NCI-H526 (cell line): Measurements from ENCODE around the gene NKTR.

Experiments
- DNase-seq, 2 experiments: peaks; one replicate each; lab custom pipeline; 2025; lab: John Stamatoyannopoulos, UW

Gene NKTR

DNA sequence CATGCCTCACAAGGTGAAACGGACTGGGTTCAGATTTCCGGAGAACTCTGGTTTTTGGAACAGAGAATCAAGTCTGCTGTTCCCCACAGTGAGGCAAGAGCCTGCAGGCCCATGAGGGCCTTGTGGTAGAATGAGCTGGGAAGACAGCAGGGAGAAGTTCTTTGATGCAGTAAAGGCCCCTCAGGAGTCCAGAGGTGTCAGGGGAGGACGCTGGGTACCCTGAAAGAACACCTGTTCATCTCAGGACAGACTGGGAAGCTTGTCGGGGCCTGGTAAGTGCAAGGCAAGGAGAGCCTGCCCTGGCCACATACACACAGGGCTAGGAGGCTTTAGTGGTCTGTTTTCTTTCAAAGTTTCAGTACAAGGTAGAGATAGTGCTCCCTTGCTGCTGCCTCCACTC lies 49.3 kb downstream of the NKTR start:
- DNase-seq: no peak

DNA sequence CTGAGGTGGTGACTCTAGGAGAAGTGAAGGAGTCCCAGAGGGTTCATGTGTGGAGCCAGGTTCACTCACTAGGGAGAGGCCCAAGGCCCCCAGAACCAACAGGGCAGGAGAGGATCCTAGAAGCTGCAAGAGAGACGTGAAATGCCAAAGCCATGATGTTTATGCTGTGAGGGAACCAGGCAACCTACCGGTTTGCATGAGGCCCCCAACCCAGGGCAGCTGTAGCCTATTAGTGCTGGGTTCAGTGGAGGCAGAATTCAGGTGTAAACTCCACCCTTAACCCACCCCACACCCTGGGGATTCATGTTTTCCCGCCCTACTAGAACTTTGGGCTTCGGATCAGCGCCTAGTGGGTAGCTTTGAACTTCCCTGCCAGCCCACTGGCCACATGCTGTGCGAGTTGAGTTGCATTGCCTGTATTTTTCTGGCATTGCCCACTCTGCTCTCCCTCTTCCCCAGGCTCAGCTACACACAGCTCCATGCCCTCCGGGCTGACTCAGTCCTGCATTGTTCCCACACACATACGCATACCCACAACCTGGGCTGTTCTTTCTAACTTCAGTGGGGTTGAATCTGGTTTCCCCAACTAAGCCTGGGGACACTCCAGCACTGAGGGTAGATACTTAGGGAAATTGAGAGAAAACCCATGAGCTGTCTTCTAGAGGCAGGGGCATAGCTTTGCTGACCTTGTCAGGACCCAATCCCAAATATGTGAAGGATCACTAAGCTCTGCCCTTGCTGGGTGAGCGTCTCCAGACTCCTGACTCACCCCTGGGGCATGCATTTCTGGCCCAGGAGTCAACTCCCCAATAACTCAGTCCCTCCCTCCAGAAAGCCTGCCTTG lies 51.0 kb downstream of the NKTR start:
- DNase-seq: no peak

DNA sequence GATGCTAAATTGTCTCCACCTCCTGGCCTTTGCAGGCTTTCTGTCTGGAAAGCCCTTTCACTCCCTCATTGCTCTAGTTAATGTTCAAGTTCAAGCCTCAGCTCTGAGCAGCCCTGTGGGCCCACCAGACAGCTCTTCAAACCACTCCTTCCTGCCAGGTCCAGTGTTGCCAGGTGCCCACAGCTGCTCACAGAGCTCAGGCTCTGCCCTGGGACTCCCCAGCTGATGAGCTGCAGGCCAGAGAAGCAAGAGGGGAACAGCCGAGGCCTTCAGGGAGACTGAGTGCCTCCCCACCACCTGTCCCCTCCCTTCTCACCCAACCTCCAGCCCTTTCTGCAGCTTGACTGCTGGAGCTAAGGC lies 51.7 kb downstream of the NKTR start:
- DNase-seq: no peak

DNA sequence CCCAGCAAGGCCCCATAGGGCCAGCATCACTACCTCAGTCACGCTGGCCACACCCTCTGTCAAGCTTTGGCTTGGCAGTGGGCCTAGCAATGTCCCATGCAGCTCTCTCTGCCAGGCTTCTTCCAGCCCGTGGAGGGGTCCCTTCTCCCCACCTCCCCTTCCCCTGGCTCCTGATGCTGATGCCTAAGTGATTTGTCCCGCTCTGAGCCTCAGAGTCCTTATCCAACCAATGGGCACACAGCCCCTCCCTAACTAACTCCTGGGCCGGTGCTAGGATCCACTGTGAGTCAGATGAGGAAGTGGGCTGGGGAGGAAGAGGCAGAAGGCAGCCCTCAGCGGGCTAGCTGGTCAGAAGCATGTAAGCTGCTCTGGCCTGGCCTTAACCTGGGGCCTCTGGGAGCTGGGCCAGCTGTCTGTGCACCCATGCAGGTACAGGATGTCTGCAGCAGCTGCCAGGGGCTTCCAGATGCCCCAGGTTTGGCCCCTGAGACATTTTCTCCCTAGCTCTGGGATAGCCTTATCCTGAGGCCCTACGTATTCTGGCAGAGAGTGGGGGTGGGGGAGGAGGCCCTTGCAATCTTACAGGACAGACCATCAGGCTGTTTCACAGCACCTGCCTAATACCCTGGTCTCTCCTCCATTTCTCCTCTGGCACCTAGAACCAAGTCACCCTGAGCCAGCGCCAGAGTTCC lies 52.3 kb downstream of the NKTR start:
- DNase-seq: no peak

DNA sequence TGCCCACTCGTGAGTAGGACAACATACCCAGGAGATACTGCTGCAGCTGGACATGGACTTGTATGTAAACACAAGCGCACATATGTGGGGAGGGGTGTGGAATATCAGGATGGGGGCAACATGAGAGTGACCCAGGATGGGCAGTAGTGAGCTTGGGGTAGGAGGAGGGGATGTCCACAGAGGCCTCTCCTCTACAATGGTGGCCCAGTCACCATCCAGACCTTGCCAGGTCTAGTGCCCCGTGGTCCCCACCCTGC lies 52.7 kb downstream of the NKTR start:
- DNase-seq: no peak

DNA sequence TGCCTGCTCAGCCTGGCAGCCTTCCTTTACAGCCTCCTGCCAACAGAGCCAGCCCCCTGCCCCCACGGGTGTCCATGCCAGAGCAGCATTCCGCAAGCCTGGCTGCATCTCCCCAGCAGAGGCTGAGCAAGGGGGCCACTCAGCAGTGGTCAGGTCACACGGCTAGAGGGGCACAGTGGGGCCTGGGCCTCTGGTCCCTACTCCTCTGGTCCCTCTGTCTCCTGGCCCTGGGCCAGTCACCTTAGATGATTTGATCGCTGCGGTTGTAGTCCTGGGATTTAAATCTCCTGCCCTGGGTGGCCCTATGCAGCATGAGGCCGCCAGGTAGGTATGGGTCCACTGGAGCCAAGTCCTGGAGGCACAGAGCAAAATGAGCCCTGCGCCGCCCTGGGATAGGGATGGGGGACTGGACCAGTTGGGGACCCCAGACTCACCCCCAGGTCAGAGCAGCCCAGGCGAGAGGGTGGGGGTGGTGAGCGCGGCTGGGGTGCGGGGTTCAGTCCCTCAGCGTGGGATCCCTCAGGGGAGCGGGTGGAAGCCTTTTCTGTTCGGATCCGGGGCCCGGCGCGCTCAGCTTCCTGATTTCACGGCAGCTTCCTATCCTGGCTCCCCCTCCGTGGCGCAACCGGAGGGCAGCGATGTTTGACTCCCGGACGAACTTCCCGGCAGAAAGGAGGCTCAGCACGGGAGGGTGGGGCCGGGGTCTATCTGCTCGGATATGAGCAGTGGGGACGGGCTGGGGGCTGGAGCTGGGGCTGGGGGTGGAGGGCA lies 53.3 kb downstream of the NKTR start, which contains the start of gene ZBTB47:
Gene ZBTB47 (plus strand): TSS at position 138 of the 771 bp plus-strand sequence. CDS start 4,659 bp downstream, outside the sequence.
- peak in 1 of 2 experiments; percentile 66 for DNase-seq

DNA sequence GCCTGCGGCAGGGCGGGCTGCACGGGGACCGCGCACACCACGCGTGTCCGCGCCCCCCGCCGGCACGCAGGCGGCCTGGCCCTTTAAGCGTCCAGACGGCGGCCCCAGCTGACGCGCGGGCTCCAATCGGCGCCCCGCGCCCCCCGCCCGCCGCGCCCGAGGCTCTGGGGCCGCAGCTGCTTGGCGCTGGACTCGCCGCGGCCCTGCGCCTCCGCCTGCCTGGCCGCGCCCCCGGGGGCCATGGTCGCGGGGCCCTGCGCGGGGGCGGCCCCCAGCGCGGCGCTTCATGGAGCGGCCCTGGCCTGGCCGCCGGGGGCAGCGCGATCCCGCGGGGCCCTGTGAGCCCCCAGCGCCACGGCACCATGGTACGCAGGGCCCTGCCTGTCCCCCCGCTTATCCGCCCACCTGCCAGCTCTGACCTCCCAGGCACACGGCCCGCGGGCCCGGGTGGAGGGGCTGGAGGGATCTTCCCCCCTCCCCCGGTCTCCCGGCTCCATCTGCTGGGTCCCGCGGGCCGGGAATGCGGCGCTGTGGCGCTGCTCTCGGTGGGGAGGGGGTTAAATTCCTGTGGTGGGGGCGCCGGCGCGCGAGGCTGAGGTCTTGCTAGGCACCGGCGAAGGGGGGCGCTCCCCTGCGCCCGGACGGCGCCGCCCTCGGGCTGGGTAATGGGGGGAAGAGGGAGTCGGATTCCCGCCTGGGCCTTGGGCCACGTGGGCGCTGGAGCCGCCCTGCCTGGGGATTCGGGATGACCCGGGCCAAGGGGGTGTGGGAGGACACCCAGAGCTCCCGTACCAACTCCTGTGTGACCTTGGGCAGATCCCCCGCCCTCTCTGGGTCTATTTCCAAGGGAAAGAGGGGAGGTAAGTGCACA lies 54.1 kb downstream of the NKTR start:
- DNase-seq: peak in 1 of 2 experiments; percentile 66

DNA sequence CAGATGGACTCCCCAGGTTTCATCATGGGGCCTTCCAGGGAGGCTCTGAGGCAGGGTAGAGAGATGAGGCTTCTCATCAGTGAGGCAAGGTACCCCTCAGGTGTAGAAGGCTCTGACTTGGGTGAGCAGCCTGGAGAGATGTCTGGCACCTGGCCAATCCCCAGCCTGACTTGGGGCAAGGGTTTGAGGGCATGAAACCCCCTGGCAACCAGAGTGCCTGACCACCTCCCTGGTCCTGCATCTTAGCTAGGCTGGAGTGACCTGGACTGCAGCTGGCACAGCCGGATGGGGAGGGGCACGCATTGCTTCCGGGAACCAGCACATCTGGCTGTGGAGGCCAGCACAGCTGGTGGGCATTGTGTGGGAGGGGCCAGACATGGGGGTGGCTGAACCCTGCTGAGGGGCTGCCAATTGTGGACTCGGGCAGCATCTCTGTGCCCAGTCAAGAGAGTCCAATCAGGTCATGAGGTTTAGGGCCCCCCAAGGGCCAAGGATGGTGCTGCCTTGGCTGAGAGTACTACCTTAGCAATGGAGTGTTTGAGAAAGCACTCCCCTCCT lies 54.9 kb downstream of the NKTR start:
- no peak for DNase-seq

DNA sequence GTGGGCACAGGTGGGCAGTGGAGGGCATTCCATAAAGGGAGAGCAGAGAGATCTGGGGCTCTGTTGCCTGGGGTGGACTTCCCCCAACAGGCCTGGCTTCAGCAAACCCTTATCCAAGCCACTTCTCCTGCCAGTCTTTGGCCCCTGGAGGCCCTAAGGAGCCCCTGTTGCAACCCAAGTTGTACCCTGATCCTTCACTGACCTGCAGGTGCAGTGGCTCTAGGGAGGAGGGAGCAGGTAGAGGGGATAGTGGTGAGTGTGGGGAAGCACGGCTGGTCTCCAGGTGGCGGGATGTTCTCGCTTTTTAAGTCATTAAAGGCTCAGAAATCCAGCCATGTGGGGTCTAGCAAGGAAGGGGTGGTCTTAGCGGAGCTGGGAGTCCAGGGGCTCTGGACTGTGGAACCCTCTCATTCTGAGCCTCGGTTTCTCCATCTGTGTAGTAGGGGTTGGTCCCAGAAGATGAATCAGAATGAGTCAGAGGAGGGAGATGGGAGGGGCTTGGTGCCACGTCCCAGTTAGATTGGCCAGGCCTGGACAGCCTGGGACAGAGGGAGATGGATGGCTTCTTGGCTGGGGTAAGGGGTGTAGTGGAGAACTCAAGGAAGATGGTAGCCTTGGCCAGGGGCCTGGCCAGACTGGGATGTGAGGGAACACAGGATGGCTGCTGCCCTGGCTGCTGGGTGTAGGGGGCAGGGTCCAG lies 55.6 kb downstream of the NKTR start:
- no peak for DNase-seq

DNA sequence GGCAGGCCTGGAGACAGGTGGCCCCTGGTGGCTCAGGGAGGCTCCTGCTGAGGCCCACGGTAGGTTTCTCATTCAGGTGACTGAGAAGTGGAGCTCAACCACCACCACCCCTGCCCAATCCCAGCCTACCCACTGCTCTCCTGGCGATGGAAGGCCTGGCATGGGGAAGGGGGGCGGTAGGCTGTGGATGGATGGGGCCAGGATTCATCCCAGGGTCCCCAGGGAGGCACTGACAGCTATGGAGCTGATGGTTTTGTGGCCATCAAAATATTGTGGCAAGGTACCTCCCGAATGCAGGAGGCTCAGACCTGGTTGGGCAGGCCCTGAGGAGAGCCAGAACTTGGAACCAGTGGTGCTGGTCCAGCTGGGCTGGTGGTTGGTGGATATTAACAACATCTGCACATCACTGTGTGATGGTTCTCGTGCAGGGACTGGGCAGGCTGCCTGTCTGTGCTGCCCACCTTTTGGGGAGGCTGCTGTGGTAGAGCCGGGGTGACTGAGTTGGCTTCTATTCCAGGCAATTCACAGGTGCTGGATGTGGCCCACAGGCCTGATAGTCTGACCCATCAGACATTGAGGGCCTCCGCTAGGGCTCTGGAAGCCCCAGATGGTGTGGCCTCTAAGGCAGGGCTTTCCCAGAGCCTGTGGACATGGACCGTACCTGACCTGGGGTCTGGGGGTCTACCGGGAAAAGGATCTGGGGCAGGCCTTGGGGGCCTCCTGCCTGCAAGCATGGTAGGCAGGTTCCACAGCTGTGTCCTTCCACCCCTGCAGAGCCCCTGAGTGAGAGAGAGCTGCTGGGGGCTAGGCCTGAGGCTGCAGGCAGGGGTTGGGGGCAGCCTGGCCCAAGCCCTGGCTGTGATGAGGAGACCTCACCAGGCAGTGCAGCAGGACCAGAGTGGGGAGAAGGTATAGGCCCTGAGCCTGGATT lies 56.5 kb downstream of the NKTR start:
- no peak for DNase-seq

DNA sequence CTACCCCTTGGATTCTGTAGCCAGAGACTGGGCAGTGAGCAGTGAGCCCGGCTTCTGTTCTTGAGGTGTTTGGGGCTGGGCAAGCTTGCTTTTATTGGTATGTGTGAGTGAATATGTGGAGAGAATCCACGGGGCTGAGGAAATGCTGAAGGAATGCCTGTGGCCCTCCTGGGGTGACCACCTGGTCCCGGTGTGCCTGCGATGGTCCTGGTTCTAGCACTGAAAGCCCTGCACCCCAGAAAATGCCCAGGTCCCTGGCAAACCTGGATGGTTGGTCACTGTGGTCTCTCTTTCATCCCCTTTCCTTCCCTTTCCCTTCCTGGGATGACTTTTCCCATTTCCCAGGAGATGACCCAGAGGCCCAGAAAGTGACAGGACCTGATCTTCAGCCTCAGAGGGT lies 57.2 kb downstream of the NKTR start:
- no peak for DNase-seq

DNA sequence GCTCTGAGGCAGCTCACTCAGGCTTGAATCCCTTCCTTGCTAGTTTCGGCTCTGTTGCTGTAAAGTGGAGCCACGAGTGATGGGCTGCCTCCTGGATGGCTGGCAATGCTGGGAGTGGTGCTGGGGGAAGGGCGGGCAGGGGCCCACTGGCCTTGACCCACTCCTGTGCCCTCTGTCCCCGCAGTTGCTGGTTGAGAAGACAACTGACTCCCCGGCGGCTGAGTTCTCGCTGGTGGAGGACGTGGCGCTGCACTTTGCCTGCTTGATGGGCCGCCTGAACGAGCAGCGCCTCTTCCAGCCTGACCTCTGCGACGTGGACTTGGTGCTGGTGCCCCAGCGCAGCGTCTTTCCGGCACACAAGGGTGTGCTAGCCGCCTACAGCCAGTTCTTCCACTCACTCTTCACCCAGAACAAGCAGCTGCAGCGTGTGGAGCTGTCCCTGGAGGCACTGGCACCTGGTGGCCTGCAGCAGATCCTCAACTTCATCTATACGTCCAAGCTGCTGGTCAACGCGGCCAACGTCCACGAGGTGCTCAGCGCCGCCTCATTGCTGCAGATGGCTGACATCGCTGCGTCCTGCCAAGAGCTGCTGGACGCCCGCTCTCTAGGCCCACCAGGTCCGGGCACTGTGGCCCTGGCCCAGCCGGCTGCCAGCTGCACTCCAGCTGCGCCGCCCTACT lies 57.7 kb downstream of the NKTR start:
- no peak for DNase-seq

DNA sequence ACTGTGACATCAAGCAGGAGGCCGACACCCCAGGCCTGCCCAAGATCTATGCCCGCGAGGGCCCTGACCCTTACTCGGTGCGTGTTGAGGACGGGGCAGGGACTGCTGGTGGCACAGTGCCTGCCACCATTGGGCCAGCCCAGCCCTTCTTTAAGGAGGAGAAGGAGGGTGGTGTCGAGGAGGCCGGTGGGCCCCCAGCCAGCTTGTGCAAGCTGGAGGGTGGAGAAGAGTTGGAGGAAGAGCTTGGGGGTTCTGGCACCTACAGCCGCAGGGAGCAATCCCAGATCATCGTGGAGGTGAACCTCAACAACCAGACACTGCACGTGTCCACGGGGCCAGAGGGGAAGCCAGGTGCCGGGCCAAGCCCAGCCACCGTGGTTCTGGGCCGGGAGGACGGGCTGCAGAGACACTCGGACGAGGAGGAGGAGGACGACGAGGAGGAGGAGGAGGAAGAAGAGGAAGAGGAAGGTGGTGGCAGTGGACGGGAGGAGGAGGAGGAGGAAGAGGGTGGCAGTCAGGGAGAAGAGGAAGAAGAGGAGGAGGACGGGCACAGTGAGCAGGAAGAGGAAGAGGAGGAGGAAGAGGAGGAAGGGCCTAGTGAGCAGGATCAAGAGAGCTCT lies 58.4 kb downstream of the NKTR start:
- DNase-seq: no peak

DNA sequence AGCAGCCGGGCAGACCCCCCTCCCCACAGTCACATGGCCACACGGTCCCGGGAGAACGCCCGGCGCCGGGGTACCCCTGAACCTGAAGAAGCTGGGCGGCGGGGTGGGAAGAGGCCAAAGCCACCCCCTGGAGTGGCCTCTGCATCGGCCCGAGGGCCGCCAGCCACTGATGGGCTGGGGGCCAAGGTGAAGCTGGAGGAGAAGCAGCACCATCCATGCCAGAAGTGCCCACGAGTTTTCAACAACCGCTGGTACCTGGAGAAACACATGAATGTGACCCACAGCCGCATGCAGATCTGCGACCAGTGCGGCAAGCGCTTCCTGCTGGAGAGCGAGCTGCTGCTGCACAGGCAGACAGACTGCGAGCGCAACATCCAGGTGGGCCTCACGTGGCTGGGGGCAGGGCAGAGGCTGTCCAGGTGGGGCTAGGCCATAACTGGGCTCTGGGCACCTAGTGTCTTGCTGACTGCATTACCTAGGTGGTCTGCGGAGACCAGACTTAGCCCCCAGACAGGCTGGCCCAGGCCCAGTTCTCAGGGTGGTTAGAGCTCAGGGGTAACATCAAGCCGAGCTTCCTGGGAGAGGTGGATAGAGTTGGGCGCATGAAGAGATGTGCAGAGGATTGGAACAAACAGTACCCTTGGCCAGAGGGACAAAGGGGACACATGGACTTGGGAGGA lies 59.1 kb downstream of the NKTR start:
- no peak for DNase-seq

DNA sequence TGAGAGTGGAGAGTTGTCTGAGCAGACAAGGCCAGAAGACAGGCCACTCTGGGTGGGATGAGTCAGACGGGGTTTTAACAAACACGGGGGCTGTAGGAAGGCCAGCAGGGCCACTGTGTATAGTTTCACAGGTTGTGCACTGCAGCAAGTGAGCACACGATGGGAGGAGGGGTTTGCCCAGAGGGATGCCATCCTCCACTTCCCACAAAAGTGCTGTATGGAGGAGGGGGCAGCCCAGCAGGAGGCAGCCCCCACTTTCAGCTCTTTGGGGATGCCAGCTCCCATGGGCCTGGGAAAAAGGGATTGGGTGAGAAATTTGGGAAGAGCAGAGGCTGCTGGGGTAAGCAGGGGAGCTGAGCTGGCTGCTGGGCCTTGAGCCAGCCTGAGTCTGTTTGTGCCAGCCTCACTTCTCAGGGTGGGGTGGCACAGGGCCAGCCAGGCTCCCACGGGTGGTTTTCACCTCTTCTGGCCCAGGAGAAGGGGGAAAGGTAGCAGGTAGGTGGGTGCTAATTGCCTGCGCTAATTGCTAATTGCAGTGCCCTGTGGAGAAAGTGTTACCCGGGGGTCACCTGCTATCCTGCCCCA lies 59.7 kb downstream of the NKTR start:
- DNase-seq: no peak

DNA sequence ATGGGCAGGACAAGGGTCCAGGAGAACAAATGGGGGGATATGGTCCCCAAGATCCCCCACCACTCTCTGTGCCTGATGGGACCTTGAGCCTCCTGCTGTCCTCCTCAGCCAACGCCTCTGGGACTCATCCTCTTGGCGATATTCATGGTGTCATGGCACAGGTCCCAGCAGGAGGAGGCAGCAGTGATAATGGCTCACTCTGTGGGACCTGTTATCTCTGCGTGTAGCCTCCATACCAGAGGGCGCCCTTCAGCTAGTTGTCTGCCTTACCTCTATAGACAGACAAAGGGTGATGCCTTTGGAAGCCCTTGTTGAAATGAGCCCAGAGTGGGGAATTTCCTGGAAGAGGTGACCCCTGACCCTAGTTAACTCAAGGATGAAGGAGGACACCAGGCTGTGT lies 60.4 kb downstream of the NKTR start:
- DNase-seq: peak in 1 of 2 experiments; percentile 17

DNA sequence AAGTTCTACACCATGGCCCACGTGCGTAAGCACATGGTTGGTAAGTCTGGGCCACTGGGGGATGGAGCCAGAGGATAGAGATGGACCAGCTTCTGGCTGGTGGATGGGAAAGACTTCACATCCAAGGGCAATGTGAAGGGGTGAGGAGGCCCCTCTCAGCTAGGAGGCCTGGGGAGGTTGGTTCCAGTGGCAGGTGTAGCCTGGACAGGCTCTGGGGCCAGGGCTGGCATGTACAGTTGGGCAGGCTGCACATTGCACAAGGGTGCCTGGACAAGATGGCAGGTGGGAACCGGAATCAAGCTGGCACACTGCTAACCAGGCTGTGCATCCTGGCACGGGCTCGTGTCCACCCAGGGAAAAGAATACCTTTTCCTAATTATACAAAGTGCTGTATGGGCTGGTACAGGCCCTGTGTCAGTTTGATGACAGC lies 61.1 kb downstream of the NKTR start:
- DNase-seq: no peak
